GM23338 (cell line): ENCODE measurements around the gene GNAS. TPM values are rescaled to one million over a fixed set of nuclear protein-coding genes. Genes with fewer than 3 reads are reported as not detected.

Experiments
- ATAC-seq: fragments of 200-7000 bp; cut with Tn5 transposase; 3 replicates; pipeline ENCODE4 v1.9.1; 2020
- DNase-seq: peaks from one replicate; pipeline ENCODE4 v3.0.0-alpha.2; 2015; ENCODE audit warnings: low spot score
- H2AFZ ChIP-seq: fragments of 200-600 bp; sonication (generic); 2 replicates; pipeline ENCODE4 v1.8.0; 2016; ENCODE audit warnings: antibody characterized with exemption, mild to moderate bottlenecking, moderate library complexity
- H3F3A ChIP-seq: fragments of 200-600 bp; sonication (generic); replicated peaks from 2 replicates; pipeline ENCODE4 v1.8.0; 2017; ENCODE audit warnings: antibody characterized with exemption, mixed run types, low read depth
- H3K27ac ChIP-seq: fragments of 200-600 bp; sonication (generic); 2 replicates; pipeline ENCODE4 v1.6.1; 2016; ENCODE audit warnings: low read depth
- H3K27me3 ChIP-seq: fragments of 200-600 bp; sonication (generic); 2 replicates; pipeline ENCODE4 v1.8.0; 2016; ENCODE audit warnings: mild to moderate bottlenecking, mixed run types, moderate library complexity; ENCODE audit not compliant: insufficient read depth
- H3K36me3 ChIP-seq: fragments of 200-600 bp; sonication (generic); 2 replicates; pipeline ENCODE4 v1.8.0; 2016; ENCODE audit warnings: mild to moderate bottlenecking; ENCODE audit not compliant: insufficient read depth
- H3K4me1 ChIP-seq: fragments of 200-600 bp; sonication (generic); 2 replicates; pipeline ENCODE4 v1.8.0; 2016; ENCODE audit warnings: mild to moderate bottlenecking, moderate library complexity; ENCODE audit not compliant: insufficient read depth
- H3K4me2 ChIP-seq: fragments of 200-600 bp; sonication (generic); 2 replicates; pipeline ENCODE4 v1.7.1; 2017; ENCODE audit warnings: mixed run types
- H3K4me3 ChIP-seq: fragments of 200-600 bp; sonication (generic); 2 replicates; pipeline ENCODE4 v1.6.1; 2016; ENCODE audit warnings: mixed run types
- H3K79me2 ChIP-seq: fragments of 200-600 bp; sonication (generic); replicated peaks from 2 replicates; pipeline ENCODE4 v1.8.0; 2017; ENCODE audit warnings: mild to moderate bottlenecking; ENCODE audit not compliant: insufficient read depth
- H3K9me2 ChIP-seq: fragments of 200-600 bp; sonication (generic); 2 replicates; pipeline ENCODE4 v1.8.0; 2017; ENCODE audit not compliant: insufficient read depth
- H4K20me1 ChIP-seq: fragments of 200-600 bp; sonication (generic); replicated peaks from 2 replicates; pipeline ENCODE4 v1.8.0; 2017; ENCODE audit warnings: mild to moderate bottlenecking; ENCODE audit not compliant: insufficient read depth
- H3K27ac Mint-ChIP-seq: 2 replicates; pipeline ENCODE4 v1.8.0; 2020; ENCODE audit warnings: inconsistent platforms, mild to moderate bottlenecking, moderate library complexity, mixed read lengths
- H3K27me3 Mint-ChIP-seq: 3 replicates; pipeline ENCODE4 v1.8.0; 2022; ENCODE audit warnings: low read depth, mild to moderate bottlenecking, moderate library complexity, mixed read lengths, inconsistent platforms; ENCODE audit not compliant: insufficient read depth, poor library complexity
- H3K36me3 Mint-ChIP-seq: 3 replicates; pipeline ENCODE4 v1.8.0; 2021; ENCODE audit warnings: low read depth, mild to moderate bottlenecking, inconsistent platforms, moderate library complexity, mixed read lengths
- H3K4me1 Mint-ChIP-seq: 3 replicates; pipeline ENCODE4 v1.8.0; 2020; ENCODE audit warnings: mild to moderate bottlenecking, inconsistent platforms, mixed read lengths
- H3K4me3 Mint-ChIP-seq: 3 replicates; pipeline ENCODE4 v1.8.0; 2021; ENCODE audit warnings: moderate library complexity, mild to moderate bottlenecking, inconsistent platforms, mixed read lengths
- H3K9me3 Mint-ChIP-seq: 3 replicates; pipeline ENCODE4 v1.8.0; 2020; ENCODE audit warnings: moderate library complexity, mild to moderate bottlenecking, inconsistent platforms, mixed read lengths
- CREB1 ChIP-seq: fragments of 250-450 bp; sonication (Bioruptor Pico); IDR thresholded peaks from 2 replicates; pipeline ENCODE4 v1.5.0; 2020; ENCODE audit warnings: low read depth, mild to moderate bottlenecking, moderate library complexity
- CTCF ChIP-seq, 2 experiments: fragments of 200-600 bp in 1 of 2; sonication (generic) in 1 of 2; conservative IDR thresholded peaks; 2 replicates each; pipeline versions ENCODE4 v1.5.1 to v1.6.1; 2016 to 2017; ENCODE audit warnings: antibody characterized with exemption in 2 of 2, low read depth in 2 of 2, mild to moderate bottlenecking in 2 of 2, moderate library complexity in 1 of 2
- ETS1 ChIP-seq: IDR thresholded peaks from 2 replicates; pipeline ENCODE4 v1.6.1; 2016; ENCODE audit warnings: antibody characterized with exemption
- JUNB ChIP-seq: IDR thresholded peaks from one replicate; pipeline ENCODE4 v1.6.1; 2016; ENCODE audit warnings: antibody characterized with exemption; ENCODE audit not compliant: unreplicated experiment
- POLR2AphosphoS5 ChIP-seq: IDR thresholded peaks from 2 replicates; pipeline ENCODE4 v1.6.1; 2016; ENCODE audit warnings: antibody characterized with exemption, low read depth
- REST ChIP-seq: IDR thresholded peaks from one replicate; pipeline ENCODE4 v1.6.1; 2018; ENCODE audit warnings: antibody characterized with exemption; ENCODE audit not compliant: unreplicated experiment
- ZNF331 ChIP-seq: fragments of 250-450 bp; sonication (Bioruptor Pico); IDR thresholded peaks from 2 replicates; pipeline ENCODE4 v1.5.0; 2020; ENCODE audit warnings: low read depth, mild to moderate bottlenecking, moderate library complexity
- polyA plus RNA-seq: library from polyadenylated mRNA; unstranded; fragments of >200 nt; fragmentation: Nextera tagmentation; extraction: Ambion mirVana; gene quantifications from 2 replicates; pipeline ENCODE4 v1.2.1, GENCODE V29; 2016
- total RNA-seq: library from RNA; depleted of rRNA; stranded (reverse); fragments of >200 nt; shearing (Covaris generic); gene quantifications from 2 replicates; pipeline ENCODE4 v1.2.3, GENCODE V29; 2014

The GNAS gene
- total and polyA plus RNA-seq, 2 experiments from 2014 or later, result 917 to 1,042 TPM

GRCh38 chr20:58890518-58891085, 38.1 kb downstream of the GNAS start:
- peaks cover 6% of the 10 kb centered on the region; the same call in 1 of the 2 replicates for H3F3A ChIP-seq
- Mint-ChIP-seq H3K27ac (peak overlapping the region; percentile 94; the same call in 1 of the 2 replicates), H3K4me1 (peaks cover 41% of the 10 kb centered on the region), H3K9me3 (no peaks in the 10 kb centered on the region; the same call in 1 of the 3 replicates), H3K4me3 (peak overlapping the region; percentile 86), H3K27me3 (peaks cover 15% of the 10 kb centered on the region), H3K36me3 (peaks cover 42% of the 10 kb centered on the region)
- H3K9me2 ChIP-seq, result no peaks in the 10 kb centered on the region
- peak overlapping the region; percentile 83 for H3K4me3 ChIP-seq
- H3K4me2 ChIP-seq, result peak overlapping the region; percentile 88
- peaks cover 34% of the 10 kb centered on the region for H3K4me1 ChIP-seq
- H3K27me3 ChIP-seq, result peaks cover 8% of the 10 kb centered on the region
- peak overlapping the region; percentile 90 for H3K27ac ChIP-seq
- H2AFZ ChIP-seq, result no peak overlapping the region
- peaks cover 49% of the 10 kb centered on the region for H3K79me2 ChIP-seq
- no peaks in the 10 kb centered on the region for H3K36me3 ChIP-seq
- peak; percentile 83 for DNase-seq
- ATAC-seq, result peak; percentile 26
- TF ChIP-seq POLR2AphosphoS5, result peak; percentile 43
- TF ChIP-seq ZNF331 (CRISPR knock-in tag), result no peak
- peak; percentile 67 for TF ChIP-seq CREB1 (CRISPR knock-in tag)
- H4K20me1 ChIP-seq, result no peaks in the 10 kb centered on the region; the same call in 1 of the 2 replicates

- Histone ChIP-seq H4K20me1 (peaks cover 6% of the 10 kb centered on the region; the same call in 1 of the 2 replicates), H2AFZ (no peak overlapping the region), H3K36me3 (no peaks in the 10 kb centered on the region), H3K27ac (no peak overlapping the region), H3K4me2 (peak overlapping the region; percentile 88; the same call in 1 of the 2 replicates), H3K9me2 (no peaks in the 10 kb centered on the region), H3K79me2 (peaks cover 55% of the 10 kb centered on the region), H3F3A (peaks cover 6% of the 10 kb centered on the region; the same call in 1 of the 2 replicates), H3K27me3 (peaks cover 8% of the 10 kb centered on the region), H3K4me1 (peaks cover 40% of the 10 kb centered on the region), H3K4me3 (peak overlapping the region; percentile 83)
- ATAC-seq (peak; percentile 4; the same call in 2 of the 3 replicates), DNase-seq (peak; percentile 63)
- peaks cover 19% of the 10 kb centered on the region for H3K27me3 Mint-ChIP-seq
- H3K27ac Mint-ChIP-seq, result no peak overlapping the region
- H3K36me3 Mint-ChIP-seq, result peaks cover 43% of the 10 kb centered on the region
- no peaks in the 10 kb centered on the region; the same call in 1 of the 3 replicates for H3K9me3 Mint-ChIP-seq
- no peak for TF ChIP-seq ETS1
- no peak for TF ChIP-seq CTCF (conservative IDR thresholded peaks at IDR 0.05; ENCODE audit: low read depth in 2 of 2)
- peak; percentile 14; the same call in 1 of the 2 replicates for TF ChIP-seq POLR2AphosphoS5
- TF ChIP-seq JUNB, result no peak
- no peak for TF ChIP-seq REST
- peak overlapping the region; percentile 71 for H3K4me3 Mint-ChIP-seq
- peaks cover 43% of the 10 kb centered on the region for H3K4me1 Mint-ChIP-seq
Measured at GRCh38 chr20:58891086-58891717, 38.7 kb downstream of the GNAS start.
